ENCODE measurements around the gene CLDN6. TPM values are rescaled to one million over a fixed set of nuclear protein-coding genes. Genes with fewer than 3 reads are reported as not detected.

CLDN6 gene
- total RNA-seq, 3 donors from 2014 or later (not counting 1 experiment from before 2014, with no cell fraction given), result not detected

GRCh38 chr16:3000540-3000939 is 17.4 kb downstream of the CLDN6 start:
- peaks cover 9% of the 10 kb centered on the region for H3K4me1 ChIP-seq (ENCODE audit: control insufficient read depth, insufficient read depth, low read length)
- Mint-ChIP-seq H3K9me3 (no peaks in the 10 kb centered on the region), H3K4me1 (peaks cover 0 to 5% of the 10 kb centered on the region in 2 donors), H3K4me3 (no peak overlapping the region), H3K36me3 (no peaks in the 10 kb centered on the region), H3K27ac (no peak overlapping the region), H3K27me3 (ENCODE audit: low read depth in 2 of 2) (peaks cover 0 to 3% of the 10 kb centered on the region in 2 donors)
- ATAC-seq (no peak), DNase-seq (no peak)
- no peak overlapping the region for H3K4me3 ChIP-seq (ENCODE audit: low read length)
- TF ChIP-seq CTCF (IDR thresholded peaks at IDR 0.05), result no peak
- H3K27me3 ChIP-seq (ENCODE audit: control insufficient read depth, insufficient read depth, low read length), result no peaks in the 10 kb centered on the region
- WGBS (ENCODE audit: insufficient coverage), result 83% methylated on average over 4 of the region's 4 CpGs
- no peak overlapping the region for H3K27ac ChIP-seq (ENCODE audit: low read length)
- intact Hi-C loops (cut with micrococcal nuclease), result no loop called here
- no peaks in the 10 kb centered on the region for H3K36me3 ChIP-seq (ENCODE audit: control insufficient read depth, insufficient read depth, low read length)
- H3K9me3 ChIP-seq (ENCODE audit: control insufficient read depth, insufficient read depth, low read length), result no peaks in the 10 kb centered on the region

GRCh38 chr16:2999929-3000328 is 18.1 kb downstream of the CLDN6 start:
- H3K36me3 Mint-ChIP-seq, result no peaks in the 10 kb centered on the region
- H3K27ac Mint-ChIP-seq, result no peak overlapping the region
- H3K9me3 Mint-ChIP-seq, result no peaks in the 10 kb centered on the region
- H3K27ac ChIP-seq (ENCODE audit: low read length), result no peak overlapping the region
- no peak for DNase-seq
- 94% methylated on average over 6 of the region's 6 CpGs for WGBS (ENCODE audit: insufficient coverage)
- no peak for ATAC-seq
- peaks cover 0 to 2% of the 10 kb centered on the region in 2 donors for H3K27me3 Mint-ChIP-seq (ENCODE audit: low read depth in 2 of 2)
- no peak overlapping the region for H3K4me3 ChIP-seq (ENCODE audit: low read length)
- H3K27me3 ChIP-seq (ENCODE audit: control insufficient read depth, insufficient read depth, low read length), result no peaks in the 10 kb centered on the region
- intact Hi-C loops (cut with micrococcal nuclease), result no loop called here
- TF ChIP-seq CTCF (IDR thresholded peaks at IDR 0.05), result no peak
- H3K4me1 Mint-ChIP-seq, result peaks cover 0 to 4% of the 10 kb centered on the region in 2 donors
- no peaks in the 10 kb centered on the region for H3K36me3 ChIP-seq (ENCODE audit: control insufficient read depth, insufficient read depth, low read length)
- H3K4me3 Mint-ChIP-seq, result no peak overlapping the region
- H3K9me3 ChIP-seq (ENCODE audit: control insufficient read depth, insufficient read depth, low read length), result no peaks in the 10 kb centered on the region
- H3K4me1 ChIP-seq (ENCODE audit: control insufficient read depth, insufficient read depth, low read length), result peaks cover 7% of the 10 kb centered on the region

- ATAC-seq (no peak), DNase-seq (no peak)
- intact Hi-C loops (cut with micrococcal nuclease), result no loop called here
- Mint-ChIP-seq H3K4me3 (no peak overlapping the region), H3K4me1 (no peaks in the 10 kb centered on the region), H3K27me3 (ENCODE audit: low read depth in 2 of 2) (no peaks in the 10 kb centered on the region), H3K36me3 (no peaks in the 10 kb centered on the region), H3K27ac (no peak overlapping the region), H3K9me3 (no peaks in the 10 kb centered on the region)
- Histone ChIP-seq H3K36me3 (ENCODE audit: control insufficient read depth, insufficient read depth, low read length) (no peaks in the 10 kb centered on the region), H3K27ac (ENCODE audit: low read length) (no peak overlapping the region), H3K27me3 (ENCODE audit: control insufficient read depth, insufficient read depth, low read length) (no peaks in the 10 kb centered on the region), H3K4me1 (ENCODE audit: control insufficient read depth, insufficient read depth, low read length) (no peaks in the 10 kb centered on the region), H3K4me3 (ENCODE audit: low read length) (no peak overlapping the region), H3K9me3 (ENCODE audit: control insufficient read depth, insufficient read depth, low read length) (no peaks in the 10 kb centered on the region)
- TF ChIP-seq CTCF (IDR thresholded peaks at IDR 0.05), result no peak
- WGBS (ENCODE audit: insufficient coverage), result 87% methylated on average over 13 of the region's 13 CpGs
Observed at GRCh38 chr16:2996298-2996697, 21.7 kb downstream of the CLDN6 start.

GRCh38 chr16:2992383-2993081 is 25.5 kb downstream of the CLDN6 start:
- intact Hi-C loops (cut with micrococcal nuclease), result no loop called here
- Mint-ChIP-seq H3K36me3 (no peaks in the 10 kb centered on the region), H3K4me1 (no peaks in the 10 kb centered on the region), H3K27me3 (ENCODE audit: low read depth in 2 of 2) (no peaks in the 10 kb centered on the region), H3K9me3 (no peaks in the 10 kb centered on the region), H3K27ac (no peak overlapping the region), H3K4me3 (no peak overlapping the region)
- ATAC-seq (no peak), DNase-seq (no peak)
- H3K4me3 ChIP-seq (ENCODE audit: low read length), result no peak overlapping the region
- H3K4me1 ChIP-seq (ENCODE audit: control insufficient read depth, insufficient read depth, low read length), result no peaks in the 10 kb centered on the region
- no peaks in the 10 kb centered on the region for H3K36me3 ChIP-seq (ENCODE audit: control insufficient read depth, insufficient read depth, low read length)
- no peaks in the 10 kb centered on the region for H3K9me3 ChIP-seq (ENCODE audit: control insufficient read depth, insufficient read depth, low read length)
- 97% methylated on average over 12 of the region's 14 CpGs for WGBS (ENCODE audit: insufficient coverage)
- H3K27me3 ChIP-seq (ENCODE audit: control insufficient read depth, insufficient read depth, low read length), result no peaks in the 10 kb centered on the region
- H3K27ac ChIP-seq (ENCODE audit: low read length), result no peak overlapping the region
- TF ChIP-seq CTCF (IDR thresholded peaks at IDR 0.05), result no peak
